Activated naive CD4-positive, alpha-beta T cell treated with anti-CD3 and anti-CD28 coated beads, Interleukin-2, amount 10 ng/mL, durations not matched to agents 7 days and 5 days (primary cell): ENCODE measurements around the gene LAPTM5.
A peak's percentile ranks its signal among the peaks of the same experiment; 100 is the strongest.

Experiments
- CTCF ChIA-PET: fragments of 350-600 bp; sonication (Branson Sonifier 250); formaldehyde crosslinking; loops from one replicate; lab custom pipeline; 2021; ENCODE audit warnings: antibody characterized with exemption; lab: Charles Lee
- DNase-seq: peaks from one replicate; pipeline ENCODE4 v3.0.0-alpha.2; 2020
- H3K27ac Mint-ChIP-seq: one replicate; pipeline ENCODE4 v1.8.0; 2021; ENCODE audit warnings: mild to moderate bottlenecking, moderate library complexity, mixed read lengths
- H3K27me3 Mint-ChIP-seq: one replicate; pipeline ENCODE4 v1.8.0; 2021; ENCODE audit warnings: mild to moderate bottlenecking, mixed read lengths
- H3K36me3 Mint-ChIP-seq: one replicate; pipeline ENCODE4 v1.8.0; 2021; ENCODE audit warnings: mixed read lengths
- H3K4me1 Mint-ChIP-seq: one replicate; pipeline ENCODE4 v1.8.0; 2021; ENCODE audit warnings: mixed read lengths
- H3K4me3 Mint-ChIP-seq: one replicate; pipeline ENCODE4 v1.8.0; 2021; ENCODE audit warnings: mild to moderate bottlenecking, moderate library complexity, mixed read lengths
- H3K9me3 Mint-ChIP-seq: one replicate; pipeline ENCODE4 v1.8.0; 2021; ENCODE audit warnings: mixed read lengths

LAPTM5 gene

GRCh38 chr1:30782361-30783255 is 25.0 kb upstream of the LAPTM5 start:
- peak; percentile 78 for DNase-seq
- H3K4me3 Mint-ChIP-seq: no peak overlapping the region
- CTCF ChIA-PET: interaction anchor here (0.7 to 14.4 kb wide), 10 partner anchors 8 to 146 kb away, joined by 3 to 465 read pairs (median 6); partner anchors contain the start of gene MATN1
- peaks cover 17% of the 10 kb centered on the region for H3K4me1 Mint-ChIP-seq
- no peaks in the 10 kb centered on the region for H3K36me3 Mint-ChIP-seq
- peaks cover 67% of the 10 kb centered on the region for H3K27me3 Mint-ChIP-seq
- no peaks in the 10 kb centered on the region for H3K9me3 Mint-ChIP-seq
- H3K27ac Mint-ChIP-seq: peak overlapping the region; percentile 37

DNA sequence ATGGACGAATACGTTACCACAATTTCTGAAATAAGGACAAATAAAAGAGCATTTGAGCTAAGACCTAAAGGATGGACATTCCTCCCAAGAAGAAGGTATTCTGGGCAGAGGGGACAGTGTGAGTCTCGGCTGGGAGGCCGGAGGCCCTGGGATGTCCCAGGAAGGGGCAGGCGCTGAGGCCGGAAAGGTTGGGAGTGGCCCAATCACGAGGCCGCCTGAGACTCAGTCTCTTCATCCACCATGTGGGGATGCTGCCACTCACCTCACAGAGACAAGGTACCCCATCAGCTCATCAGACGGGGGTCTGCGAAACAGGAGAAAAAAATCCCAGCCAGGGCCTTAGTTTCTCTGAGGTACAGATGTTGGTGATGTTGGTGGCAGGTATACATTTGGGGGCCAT is 24.3 kb upstream of the LAPTM5 start:
- Mint-ChIP-seq H3K27me3 (peaks cover 65% of the 10 kb centered on the region), H3K9me3 (no peaks in the 10 kb centered on the region), H3K4me1 (peaks cover 17% of the 10 kb centered on the region), H3K4me3 (no peak overlapping the region), H3K27ac (no peak overlapping the region), H3K36me3 (no peaks in the 10 kb centered on the region)
- DNase-seq: no peak
- CTCF ChIA-PET: interaction anchor here (0.6 to 14.4 kb wide), 9 partner anchors 9 to 147 kb away, joined by 3 to 465 read pairs (median 6); partner anchors contain the start of gene MATN1

GRCh38 chr1:30780409-30780808 is 22.8 kb upstream of the LAPTM5 start:
- Mint-ChIP-seq H3K36me3 (no peaks in the 10 kb centered on the region), H3K9me3 (no peaks in the 10 kb centered on the region), H3K4me3 (no peak overlapping the region), H3K27ac (no peak overlapping the region), H3K27me3 (peaks cover 69% of the 10 kb centered on the region), H3K4me1 (peaks cover 17% of the 10 kb centered on the region)
- no peak for DNase-seq
- CTCF ChIA-PET: interaction anchor here (0.9 to 14.4 kb wide), 8 partner anchors 21 to 132 kb away, joined by 3 to 465 read pairs (median 32); partner anchors contain the start of genes LAPTM5 and MATN1

- Mint-ChIP-seq H3K27ac (peak overlapping the region; percentile 33), H3K9me3 (no peaks in the 10 kb centered on the region), H3K27me3 (peaks cover 67% of the 10 kb centered on the region), H3K4me3 (no peak overlapping the region), H3K36me3 (no peaks in the 10 kb centered on the region), H3K4me1 (peaks cover 17% of the 10 kb centered on the region)
- peak; percentile 94 for DNase-seq
- CTCF ChIA-PET: interaction anchor here (0.6 to 14.4 kb wide), 25 partner anchors 9 to 374 kb away, joined by 3 to 465 read pairs (median 4); partner anchors contain the start of genes LAPTM5 and MATN1
Measured at GRCh38 chr1:30779294-30780071, 21.9 kb upstream of the LAPTM5 start.

GRCh38 chr1:30778979-30779293 is 21.4 kb upstream of the LAPTM5 start:
- peaks cover 17% of the 10 kb centered on the region for H3K4me1 Mint-ChIP-seq
- H3K9me3 Mint-ChIP-seq: no peaks in the 10 kb centered on the region
- no peak for DNase-seq
- no peak overlapping the region for H3K27ac Mint-ChIP-seq
- H3K36me3 Mint-ChIP-seq: no peaks in the 10 kb centered on the region
- no peak overlapping the region for H3K4me3 Mint-ChIP-seq
- CTCF ChIA-PET: interaction anchor here (0.8 to 14.4 kb wide), 10 partner anchors 10 to 150 kb away, joined by 3 to 465 read pairs (median 5); partner anchors contain the start of genes LAPTM5 and MATN1
- peaks cover 69% of the 10 kb centered on the region for H3K27me3 Mint-ChIP-seq

DNA sequence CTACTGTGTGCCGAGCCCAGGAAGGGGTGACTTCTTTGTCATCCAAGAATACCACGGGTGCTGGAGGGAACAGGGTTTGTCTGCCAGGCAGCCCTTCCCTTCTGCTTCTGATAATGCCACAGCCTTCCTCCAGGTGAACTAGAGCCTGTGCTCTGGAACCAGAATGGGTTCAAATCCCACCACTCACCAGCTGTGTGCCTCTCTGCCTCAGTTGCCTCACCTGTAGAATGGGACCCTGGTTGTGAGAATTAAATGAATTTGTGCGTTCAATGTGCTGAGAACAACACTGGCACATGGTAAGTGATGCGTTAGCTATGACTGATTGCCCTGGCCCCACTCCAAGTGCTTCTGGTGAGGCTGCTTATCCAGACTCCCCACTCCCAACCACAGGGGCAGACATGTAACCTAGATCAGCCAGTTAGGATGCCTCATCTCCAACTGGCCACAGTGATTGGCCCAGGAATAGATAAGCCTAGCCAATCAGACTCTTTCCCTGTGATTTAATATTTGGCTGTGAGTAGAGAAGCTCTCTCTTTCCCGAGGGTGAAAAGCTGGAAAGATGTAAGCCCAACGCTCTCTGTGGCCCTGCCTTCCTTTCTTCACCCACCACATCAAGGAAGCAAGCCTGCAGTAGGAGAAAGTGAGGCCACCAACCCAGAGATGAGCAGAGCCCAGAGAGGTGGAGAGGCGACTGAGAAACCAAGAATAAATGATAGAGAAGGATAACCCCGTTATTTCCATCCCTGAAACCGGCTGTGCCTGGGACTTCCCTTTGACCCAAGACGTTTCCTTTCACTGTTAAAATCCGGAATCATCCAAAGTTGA is 20.8 kb upstream of the LAPTM5 start:
- DNase-seq: no peak
- Mint-ChIP-seq H3K9me3 (no peaks in the 10 kb centered on the region), H3K4me3 (no peak overlapping the region), H3K36me3 (no peaks in the 10 kb centered on the region), H3K4me1 (peaks cover 17% of the 10 kb centered on the region), H3K27me3 (peaks cover 69% of the 10 kb centered on the region), H3K27ac (no peak overlapping the region)
- CTCF ChIA-PET: interaction anchor here (0.8 to 14.4 kb wide), 8 partner anchors 10 to 134 kb away, joined by 3 to 465 read pairs (median 6); partner anchors contain the start of genes LAPTM5 and MATN1

DNA sequence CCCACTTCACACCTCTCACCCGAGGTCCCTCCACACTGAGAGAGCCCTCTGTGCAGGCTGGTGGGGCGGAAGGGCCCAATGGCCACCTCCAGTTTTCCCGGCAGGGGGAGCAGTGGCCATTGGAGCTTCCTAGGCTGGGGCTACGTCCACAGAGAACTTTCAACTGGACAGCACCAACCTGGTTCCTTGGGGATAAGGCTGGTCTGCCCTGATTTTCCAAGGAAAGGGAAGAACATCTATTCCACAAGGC is 20.3 kb upstream of the LAPTM5 start:
- H3K9me3 Mint-ChIP-seq: no peaks in the 10 kb centered on the region
- CTCF ChIA-PET: interaction anchor here (2.9 to 14.4 kb wide), 3 partner anchors 19 to 55 kb away, joined by 36 to 465 read pairs (median 50); partner anchors contain the start of genes LAPTM5 and MATN1
- H3K27me3 Mint-ChIP-seq: peaks cover 67% of the 10 kb centered on the region
- no peak overlapping the region for H3K4me3 Mint-ChIP-seq
- H3K27ac Mint-ChIP-seq: no peak overlapping the region
- no peak for DNase-seq
- no peaks in the 10 kb centered on the region for H3K36me3 Mint-ChIP-seq
- H3K4me1 Mint-ChIP-seq: peaks cover 17% of the 10 kb centered on the region

DNA sequence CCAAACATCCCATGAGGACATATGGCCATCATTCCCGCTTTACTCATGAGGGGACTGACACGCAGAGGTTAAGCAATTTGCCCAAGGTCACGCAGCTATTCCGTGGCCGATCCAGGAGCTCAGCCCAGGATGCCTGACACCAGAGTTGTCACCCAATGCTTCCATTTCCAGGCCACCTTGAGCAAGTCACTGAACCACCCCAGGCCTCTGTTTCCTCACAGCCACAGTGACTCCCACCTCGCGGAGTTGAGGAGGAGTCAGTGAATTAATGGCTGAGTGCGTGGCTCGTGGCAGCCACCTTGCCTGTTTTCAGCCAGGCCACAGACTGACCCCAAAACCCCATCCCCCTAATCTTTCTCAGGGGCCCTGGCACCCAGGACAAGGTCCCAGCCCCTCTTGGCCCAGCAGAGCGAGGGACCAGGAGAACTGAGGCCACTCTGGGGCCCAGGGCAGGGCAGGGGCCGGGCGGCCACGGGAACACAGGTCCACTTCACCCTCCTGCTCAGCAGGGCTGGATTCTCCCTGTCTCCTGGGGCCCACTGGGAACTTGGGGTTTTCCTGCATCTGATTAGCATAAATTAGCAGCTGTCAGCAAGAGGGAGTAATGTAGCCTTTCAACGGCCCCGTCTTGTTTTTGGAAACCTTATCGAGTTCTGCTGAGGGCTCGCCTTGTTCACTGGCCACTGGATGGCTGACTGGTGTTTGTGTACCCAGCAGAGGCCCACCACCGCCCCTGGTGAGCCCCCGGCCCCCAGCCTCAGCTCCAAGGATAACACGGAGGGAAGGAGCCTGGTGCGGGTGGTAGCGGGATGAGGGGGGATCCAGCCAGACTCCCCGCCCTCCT is 19.7 kb upstream of the LAPTM5 start:
- Mint-ChIP-seq H3K27ac (no peak overlapping the region), H3K4me1 (peaks cover 17% of the 10 kb centered on the region), H3K36me3 (no peaks in the 10 kb centered on the region), H3K4me3 (no peak overlapping the region), H3K9me3 (no peaks in the 10 kb centered on the region), H3K27me3 (peaks cover 69% of the 10 kb centered on the region)
- no peak for DNase-seq
- CTCF ChIA-PET: interaction anchor here (2.9 to 14.4 kb wide), 3 partner anchors 18 to 54 kb away, joined by 36 to 465 read pairs (median 50); partner anchors contain the start of genes LAPTM5 and MATN1

GRCh38 chr1:30776097-30777059 is 18.8 kb upstream of the LAPTM5 start:
- peaks cover 17% of the 10 kb centered on the region for H3K4me1 Mint-ChIP-seq
- H3K4me3 Mint-ChIP-seq: no peak overlapping the region
- DNase-seq: no peak
- CTCF ChIA-PET: interaction anchor here (14.4 kb wide), 1 partner anchor 53 kb away, joined by 465 read pairs; the partner anchor contains the start of gene MATN1
- peaks cover 77% of the 10 kb centered on the region for H3K27me3 Mint-ChIP-seq
- no peaks in the 10 kb centered on the region for H3K9me3 Mint-ChIP-seq
- no peaks in the 10 kb centered on the region for H3K36me3 Mint-ChIP-seq
- no peak overlapping the region for H3K27ac Mint-ChIP-seq

GRCh38 chr1:30775433-30775975 is 17.9 kb upstream of the LAPTM5 start:
- CTCF ChIA-PET: interaction anchor here (14.4 kb wide), 1 partner anchor 52 kb away, joined by 465 read pairs; the partner anchor contains the start of gene MATN1
- Mint-ChIP-seq H3K9me3 (no peaks in the 10 kb centered on the region), H3K4me3 (no peak overlapping the region), H3K4me1 (peaks cover 17% of the 10 kb centered on the region), H3K27me3 (peaks cover 73% of the 10 kb centered on the region), H3K27ac (no peak overlapping the region), H3K36me3 (no peaks in the 10 kb centered on the region)
- DNase-seq: no peak

GRCh38 chr1:30774550-30775432 is 17.2 kb upstream of the LAPTM5 start:
- Mint-ChIP-seq H3K27me3 (peaks cover 73% of the 10 kb centered on the region), H3K4me1 (peaks cover 15% of the 10 kb centered on the region), H3K4me3 (no peak overlapping the region), H3K36me3 (no peaks in the 10 kb centered on the region), H3K9me3 (no peaks in the 10 kb centered on the region), H3K27ac (no peak overlapping the region)
- CTCF ChIA-PET: interaction anchor here (14.4 kb wide), 1 partner anchor 52 kb away, joined by 465 read pairs; the partner anchor contains the start of gene MATN1
- no peak for DNase-seq
